H9 (cell line): ENCODE data around the gene CMPK2. TPM values are rescaled to one million over a fixed set of nuclear protein-coding genes. Genes with fewer than 3 reads are reported as not detected.

Experiments used
- DNase-seq: peaks from one replicate; pipeline ENCODE4 v3.0.0-alpha.2; 2017
- H2AFZ ChIP-seq: one replicate; pipeline ENCODE4 v1.6.1; 2013; ENCODE audit warnings: mild to moderate bottlenecking, low read length, control low read depth, moderate library complexity
- H2AK5ac ChIP-seq: 2 replicates; pipeline ENCODE4 v1.6.1; 2013; ENCODE audit warnings: low read length, control low read depth, mixed read lengths; ENCODE audit not compliant: insufficient read length
- H2BK120ac ChIP-seq: one replicate; pipeline ENCODE4 v1.6.1; 2013; ENCODE audit warnings: low read depth, mild to moderate bottlenecking, low read length, control low read depth, inconsistent platforms; ENCODE audit not compliant: poor library complexity, severe bottlenecking
- H2BK12ac ChIP-seq: 2 replicates; pipeline ENCODE4 v1.6.1; 2013; ENCODE audit warnings: low read length, control low read depth, mixed read lengths, low read depth; ENCODE audit not compliant: insufficient read length
- H2BK15ac ChIP-seq: 2 replicates; pipeline ENCODE4 v1.6.1; 2013; ENCODE audit warnings: low read depth, low read length, control low read depth
- H2BK20ac ChIP-seq: one replicate; pipeline ENCODE4 v1.6.1; 2013; ENCODE audit warnings: low read depth, mild to moderate bottlenecking, low read length, control low read depth, inconsistent platforms; ENCODE audit not compliant: poor library complexity, severe bottlenecking
- H2BK5ac ChIP-seq: 2 replicates; pipeline ENCODE4 v1.6.1; 2013; ENCODE audit warnings: low read length, control low read depth, mixed read lengths; ENCODE audit not compliant: insufficient read length
- H3K14ac ChIP-seq: 2 replicates; pipeline ENCODE4 v1.6.1; 2013; ENCODE audit warnings: low read length, control low read depth; ENCODE audit not compliant: insufficient read depth
- H3K18ac ChIP-seq: 2 replicates; pipeline ENCODE4 v1.6.1; 2013; ENCODE audit warnings: low read depth, mild to moderate bottlenecking, mixed read lengths, low read length, control low read depth; ENCODE audit not compliant: insufficient read length
- H3K23ac ChIP-seq: 2 replicates; pipeline ENCODE4 v1.6.1; 2013; ENCODE audit warnings: low read length, control low read depth, mixed read lengths, low read depth; ENCODE audit not compliant: insufficient read length
- H3K23me2 ChIP-seq: 2 replicates; pipeline ENCODE4 v1.6.1; 2013; ENCODE audit warnings: low read depth, mild to moderate bottlenecking, mixed read lengths, low read length, control low read depth; ENCODE audit not compliant: insufficient read length, poor library complexity, severe bottlenecking
- H3K27ac ChIP-seq: 2 replicates; pipeline ENCODE4 v1.5.1; 2013; ENCODE audit warnings: low read length, control low read depth, mixed read lengths, low read depth; ENCODE audit not compliant: insufficient read length
- H3K27me3 ChIP-seq: 2 replicates; pipeline ENCODE4 v1.6.1; 2013; ENCODE audit warnings: low read length, control low read depth, inconsistent platforms; ENCODE audit not compliant: insufficient read depth
- H3K4ac ChIP-seq: 2 replicates; pipeline ENCODE4 v1.6.1; 2013; ENCODE audit warnings: low read depth, mild to moderate bottlenecking, control low read depth, inconsistent platforms, low read length, moderate library complexity
- H3K4me1 ChIP-seq: 2 replicates; pipeline ENCODE4 v1.6.1; 2013; ENCODE audit warnings: low read length, control low read depth, inconsistent platforms; ENCODE audit not compliant: insufficient read depth
- H3K4me2 ChIP-seq: 2 replicates; pipeline ENCODE4 v1.6.1; 2013; ENCODE audit warnings: low read length, control low read depth, mixed read lengths; ENCODE audit not compliant: insufficient read length, insufficient read depth
- H3K56ac ChIP-seq: 2 replicates; pipeline ENCODE4 v1.6.1; 2013; ENCODE audit warnings: low read depth, mild to moderate bottlenecking, mixed read lengths, low read length, control low read depth; ENCODE audit not compliant: insufficient read length
- H3K79me1 ChIP-seq: 2 replicates; pipeline ENCODE4 v1.6.1; 2013; ENCODE audit warnings: low read depth, mild to moderate bottlenecking, moderate library complexity, low read length, control low read depth, inconsistent platforms; ENCODE audit not compliant: insufficient read depth, poor library complexity, severe bottlenecking
- H3K79me2 ChIP-seq: 2 replicates; pipeline ENCODE4 v1.6.1; 2013; ENCODE audit warnings: low read length, control low read depth, inconsistent platforms; ENCODE audit not compliant: insufficient read depth
- H3K9ac ChIP-seq: 2 replicates; pipeline ENCODE4 v1.6.1; 2013; ENCODE audit warnings: low read length, control low read depth, mixed read lengths; ENCODE audit not compliant: insufficient read length; ENCODE audit errors: extremely low read depth
- H3K9me3 ChIP-seq: one replicate; pipeline ENCODE4 v1.6.1; 2013; ENCODE audit warnings: low read depth, low read length, inconsistent platforms; ENCODE audit not compliant: control insufficient read depth
- H3T11ph ChIP-seq: one replicate; pipeline ENCODE4 v1.6.1; 2013; ENCODE audit warnings: mild to moderate bottlenecking, low read length, control low read depth, inconsistent platforms
- H4K20me1 ChIP-seq: one replicate; pipeline ENCODE4 v1.6.1; 2013; ENCODE audit not compliant: control insufficient read depth, insufficient read length, insufficient read depth
- H4K5ac ChIP-seq: 2 replicates; pipeline ENCODE4 v1.6.1; 2013; ENCODE audit warnings: low read depth, mild to moderate bottlenecking, mixed read lengths, low read length, control low read depth; ENCODE audit not compliant: insufficient read length
- H4K8ac ChIP-seq: replicated peaks from 2 replicates; pipeline ENCODE4 v1.6.1; 2013; ENCODE audit warnings: low read length, control low read depth, mixed read lengths, low read depth; ENCODE audit not compliant: insufficient read length
- H4K91ac ChIP-seq: 2 replicates; pipeline ENCODE4 v1.6.1; 2013; ENCODE audit warnings: low read depth, mild to moderate bottlenecking, moderate library complexity, mixed read lengths, low read length, control low read depth; ENCODE audit not compliant: insufficient read length
- H3K27ac Mint-ChIP-seq, 3 experiments: 2 replicates in 2 of 3; 3 replicates in 1 of 3; pipeline ENCODE4 v1.8.0; 2020 to 2021; ENCODE audit warnings: mixed read lengths in 3 of 3, mild to moderate bottlenecking in 1 of 3, moderate library complexity in 1 of 3
- H3K27me3 Mint-ChIP-seq: 2 replicates; pipeline ENCODE4 v1.8.0; 2021; ENCODE audit warnings: low read depth, mild to moderate bottlenecking, moderate library complexity, mixed read lengths
- H3K36me3 Mint-ChIP-seq, 3 experiments: 2 replicates in 2 of 3; 3 replicates in 1 of 3; pipeline ENCODE4 v1.8.0; 2020 to 2021; ENCODE audit warnings: low read depth in 3 of 3, mixed read lengths in 3 of 3; ENCODE audit not compliant: insufficient read depth in 1 of 3
- H3K4me1 Mint-ChIP-seq, 2 experiments: 2 replicates each; pipeline ENCODE4 v1.8.0; 2020; ENCODE audit warnings: mixed read lengths in 2 of 2
- H3K4me3 Mint-ChIP-seq, 2 experiments: 2 replicates in 1 of 2; 3 replicates in 1 of 2; pipeline ENCODE4 v1.8.0; 2020 to 2021; ENCODE audit warnings: mild to moderate bottlenecking in 2 of 2, mixed read lengths in 2 of 2, moderate library complexity in 1 of 2
- H3K9me3 Mint-ChIP-seq, 2 experiments: 2 replicates in 1 of 2; 3 replicates in 1 of 2; pipeline ENCODE4 v1.8.0; 2020; ENCODE audit warnings: mild to moderate bottlenecking in 2 of 2, mixed read lengths in 2 of 2, moderate library complexity in 1 of 2
- WGBS: extraction: QIAGEN DNeasy Blood & Tissue Kit; methylation state at CpG from one replicate; pipeline ENCODE4 v1.1.7; 2013; ENCODE audit warnings: missing lambda C conversion rate, low lambda C conversion rate, mixed read lengths; ENCODE audit not compliant: insufficient read length; ENCODE audit errors: extremely low coverage; 5-methylcytosine and 5-hydroxymethylcytosine counted together
- total RNA-seq: library from RNA; stranded (reverse); gene quantifications from 2 replicates; pipeline ENCODE4 v1.2.1, GENCODE V29; 2021
- TF ChIP-seq, protein P1 (sequence below): fragments of 200-600 bp; sonication (generic); conservative IDR thresholded peaks from 3 replicates; pipeline ENCODE4 v1.8.0; 2021; ENCODE audit warnings: antibody characterized with exemption, mild to moderate bottlenecking

The CMPK2 gene
- total RNA-seq, 1 experiment from 2014 or later: 0.90 TPM

DNA sequence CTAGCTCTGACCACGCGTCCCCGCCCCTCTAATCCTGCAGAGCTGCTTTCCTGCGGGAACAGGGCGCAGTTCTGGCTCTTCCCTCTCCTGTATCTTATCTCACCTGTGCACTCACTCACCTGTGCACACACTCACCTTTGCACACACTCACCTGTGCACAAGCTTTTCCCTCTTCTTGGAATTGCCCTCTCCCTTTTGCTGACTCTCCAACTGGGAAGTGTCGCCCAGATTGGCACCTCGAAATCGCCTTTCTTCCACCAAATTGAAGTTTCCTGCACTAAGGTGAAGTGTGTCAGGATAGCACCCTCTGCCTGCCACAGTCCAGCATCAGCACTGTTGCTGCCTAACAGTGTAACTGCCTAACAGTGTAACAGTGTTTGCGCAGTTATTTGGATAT, 566 bp upstream of the CMPK2 start:
- H3K23me2 ChIP-seq: peaks cover 12% of the 10 kb centered on the region
- WGBS: no CpG with 5 or more reads among the region's 9 CpGs
- no peak overlapping the region for H3K14ac ChIP-seq
- no peak overlapping the region for H4K91ac ChIP-seq
- no peak overlapping the region for H2BK15ac ChIP-seq
- TF ChIP-seq, protein P1, sequence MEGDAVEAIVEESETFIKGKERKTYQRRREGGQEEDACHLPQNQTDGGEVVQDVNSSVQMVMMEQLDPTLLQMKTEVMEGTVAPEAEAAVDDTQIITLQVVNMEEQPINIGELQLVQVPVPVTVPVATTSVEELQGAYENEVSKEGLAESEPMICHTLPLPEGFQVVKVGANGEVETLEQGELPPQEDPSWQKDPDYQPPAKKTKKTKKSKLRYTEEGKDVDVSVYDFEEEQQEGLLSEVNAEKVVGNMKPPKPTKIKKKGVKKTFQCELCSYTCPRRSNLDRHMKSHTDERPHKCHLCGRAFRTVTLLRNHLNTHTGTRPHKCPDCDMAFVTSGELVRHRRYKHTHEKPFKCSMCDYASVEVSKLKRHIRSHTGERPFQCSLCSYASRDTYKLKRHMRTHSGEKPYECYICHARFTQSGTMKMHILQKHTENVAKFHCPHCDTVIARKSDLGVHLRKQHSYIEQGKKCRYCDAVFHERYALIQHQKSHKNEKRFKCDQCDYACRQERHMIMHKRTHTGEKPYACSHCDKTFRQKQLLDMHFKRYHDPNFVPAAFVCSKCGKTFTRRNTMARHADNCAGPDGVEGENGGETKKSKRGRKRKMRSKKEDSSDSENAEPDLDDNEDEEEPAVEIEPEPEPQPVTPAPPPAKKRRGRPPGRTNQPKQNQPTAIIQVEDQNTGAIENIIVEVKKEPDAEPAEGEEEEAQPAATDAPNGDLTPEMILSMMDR: peak; percentile 57
- no peaks in the 10 kb centered on the region; a peak in 3 of 5 replicates for H3K9me3 Mint-ChIP-seq
- H3K9me3 ChIP-seq: no peaks in the 10 kb centered on the region
- no peak overlapping the region for H2BK12ac ChIP-seq
- no peaks in the 10 kb centered on the region; a peak in 1 of 7 replicates for H3K36me3 Mint-ChIP-seq
- H3K4me1 Mint-ChIP-seq: peaks cover 7% of the 10 kb centered on the region in 2 experiments
- H3K27ac Mint-ChIP-seq: no peak overlapping the region; a peak in 1 of 7 replicates
- H3K79me1 ChIP-seq: no peaks in the 10 kb centered on the region
- H3K56ac ChIP-seq: no peak overlapping the region
- H2AFZ ChIP-seq: no peak overlapping the region
- H3K4ac ChIP-seq: no peak overlapping the region
- no peak overlapping the region for H2AK5ac ChIP-seq
- no peak overlapping the region for H3K27ac ChIP-seq
- H3K27me3 Mint-ChIP-seq: peaks cover 62% of the 10 kb centered on the region
- H3K18ac ChIP-seq: no peak overlapping the region
- no peak overlapping the region for H4K8ac ChIP-seq
- H3K23ac ChIP-seq: no peak overlapping the region
- H4K5ac ChIP-seq: peak overlapping the region; percentile 31
- H2BK20ac ChIP-seq: no peak overlapping the region
- no peak overlapping the region for H2BK120ac ChIP-seq
- H2BK5ac ChIP-seq: no peak overlapping the region
- peak; percentile 48 for DNase-seq
- no peak overlapping the region for H3T11ph ChIP-seq
- no peaks in the 10 kb centered on the region for H3K4me1 ChIP-seq
- peak overlapping the region; percentile 95 for H3K4me2 ChIP-seq
- peak overlapping the region; percentile 69 to 91 for H3K4me3 Mint-ChIP-seq
- H4K20me1 ChIP-seq: no peaks in the 10 kb centered on the region
- no peaks in the 10 kb centered on the region for H3K79me2 ChIP-seq
- H3K9ac ChIP-seq: no peak overlapping the region
- H3K27me3 ChIP-seq: peaks cover 9% of the 10 kb centered on the region
